IMR-90 (cell line): ENCODE data around the gene ACOX1. TPM values are rescaled to one million over a fixed set of nuclear protein-coding genes. Genes with fewer than 3 reads are reported as not detected.

Experiments used
- ATAC-seq: fragments of 200-7000 bp; cut with Tn5 transposase; 2 replicates; pipeline ENCODE4 v1.9.1; 2020; ENCODE audit warnings: low read depth, mild to moderate bottlenecking, moderate library complexity
- BruUV-seq: library from RNA; stranded (reverse); fragments of 400-500 nt; replicated peaks from 2 replicates; lab custom pipeline; 2021; lab: Mats Ljungman, UMichigan
- CTCF ChIA-PET: fragments of 300-600 bp; formaldehyde crosslinking; extraction: SDS; loops from one replicate; lab custom pipeline; 2021; ENCODE audit warnings: antibody characterized with exemption; lab: Yijun Ruan, JAX
- POLR2A ChIA-PET: fragments of 300-600 bp; sonication (Branson Sonifier 250); formaldehyde crosslinking; loops from one replicate; lab custom pipeline; 2022; ENCODE audit warnings: antibody characterized with exemption; ENCODE audit not compliant: unreplicated experiment; lab: Charles Lee
- DNase-seq: peaks from one replicate; pipeline ENCODE4 v3.0.0; 2013
- H2AFZ ChIP-seq: replicated peaks from 2 replicates; pipeline ENCODE3; 2013; ENCODE audit warnings: low read length, mild to moderate bottlenecking; ENCODE audit not compliant: poor library complexity
- H2AK5ac ChIP-seq: 2 replicates; pipeline ENCODE4 v1.6.1; 2013; ENCODE audit warnings: low read depth, low read length, inconsistent platforms
- H2AK9ac ChIP-seq: replicated peaks from 2 replicates; pipeline ENCODE3; 2013; ENCODE audit warnings: mild to moderate bottlenecking, low read depth, low read length, moderate library complexity; ENCODE audit not compliant: poor library complexity
- H2BK120ac ChIP-seq: 2 replicates; pipeline ENCODE4 v1.6.1; 2013; ENCODE audit warnings: low read depth, low read length, inconsistent platforms
- H2BK15ac ChIP-seq: 3 replicates; pipeline ENCODE4 v1.6.1; 2013; ENCODE audit warnings: low read depth, low read length, inconsistent platforms
- H2BK20ac ChIP-seq: 2 replicates; pipeline ENCODE4 v1.6.1; 2013; ENCODE audit warnings: low read depth, mild to moderate bottlenecking, inconsistent platforms, low read length, moderate library complexity
- H2BK5ac ChIP-seq: 2 replicates; pipeline ENCODE4 v1.6.1; 2013; ENCODE audit warnings: mild to moderate bottlenecking, low read depth, low read length, inconsistent platforms; ENCODE audit not compliant: poor library complexity, severe bottlenecking
- H3K14ac ChIP-seq: replicated peaks from 2 replicates; pipeline ENCODE4 v1.6.1; 2013; ENCODE audit warnings: low read depth, low read length, inconsistent platforms
- H3K18ac ChIP-seq: 2 replicates; pipeline ENCODE4 v1.6.1; 2013; ENCODE audit warnings: low read depth, low read length, control low read depth
- H3K23ac ChIP-seq: 2 replicates; pipeline ENCODE4 v1.6.1; 2013; ENCODE audit warnings: low read depth, low read length, inconsistent platforms
- H3K27ac ChIP-seq: 2 replicates; pipeline ENCODE4 v1.5.1; 2013; ENCODE audit warnings: mild to moderate bottlenecking, control low read depth, low read length; ENCODE audit not compliant: insufficient read depth
- H3K27me3 ChIP-seq: 2 replicates; pipeline ENCODE4 v1.6.1; 2013; ENCODE audit warnings: low read length; ENCODE audit not compliant: control insufficient read depth, insufficient read depth
- H3K36me3 ChIP-seq: 2 replicates; pipeline ENCODE4 v1.6.1; 2013; ENCODE audit warnings: low read length, mixed read lengths; ENCODE audit not compliant: control insufficient read depth, insufficient read depth
- H3K4ac ChIP-seq: 2 replicates; pipeline ENCODE4 v1.6.1; 2013; ENCODE audit warnings: low read depth, low read length, inconsistent platforms
- H3K4me1 ChIP-seq: 2 replicates; pipeline ENCODE4 v1.6.1; 2013; ENCODE audit warnings: low read length, mixed read lengths; ENCODE audit not compliant: control insufficient read depth, insufficient read depth
- H3K4me2 ChIP-seq: 2 replicates; pipeline ENCODE4 v1.6.1; 2013; ENCODE audit warnings: low read depth, mild to moderate bottlenecking, control low read depth, low read length, moderate library complexity
- H3K4me3 ChIP-seq: 2 replicates; pipeline ENCODE4 v1.5.1; 2013; ENCODE audit warnings: low read depth, mild to moderate bottlenecking, control low read depth, low read length, moderate library complexity; ENCODE audit not compliant: insufficient read depth
- H3K56ac ChIP-seq: 2 replicates; pipeline ENCODE4 v1.6.1; 2013; ENCODE audit warnings: low read length, inconsistent platforms; ENCODE audit not compliant: insufficient read depth; ENCODE audit errors: extremely low read depth
- H3K79me1 ChIP-seq, 2 experiments: 2 replicates each; pipeline ENCODE4 v1.6.1; 2013; ENCODE audit warnings: low read length in 2 of 2, inconsistent platforms in 1 of 2, low read depth in 1 of 2
- H3K9ac ChIP-seq: 2 replicates; pipeline ENCODE4 v1.6.1; 2013; ENCODE audit warnings: low read depth, low read length, control low read depth
- H3K9me1 ChIP-seq: 2 replicates; pipeline ENCODE4 v1.6.1; 2013; ENCODE audit warnings: low read length, inconsistent platforms; ENCODE audit not compliant: insufficient read depth
- H3K9me3 ChIP-seq: 2 replicates; pipeline ENCODE4 v1.6.1; 2013; ENCODE audit warnings: low read length; ENCODE audit not compliant: control insufficient read depth, insufficient read depth
- H4K20me1 ChIP-seq: 2 replicates; pipeline ENCODE4 v1.6.1; 2013; ENCODE audit warnings: low read length, inconsistent platforms; ENCODE audit not compliant: insufficient read depth
- H4K5ac ChIP-seq: 2 replicates; pipeline ENCODE4 v1.6.1; 2013; ENCODE audit warnings: mild to moderate bottlenecking, low read depth, low read length, control low read depth
- H4K8ac ChIP-seq, 2 experiments: 2 replicates each; pipeline ENCODE4 v1.6.1; 2013; ENCODE audit warnings: low read depth in 2 of 2, low read length in 2 of 2, control low read depth in 1 of 2, inconsistent platforms in 1 of 2
- H4K91ac ChIP-seq: 2 replicates; pipeline ENCODE4 v1.6.1; 2013; ENCODE audit warnings: low read depth, low read length, inconsistent platforms; ENCODE audit not compliant: insufficient read depth
- BHLHE40 ChIP-seq: fragments of 150-350 bp; IDR thresholded peaks from 2 replicates; pipeline ENCODE4 v1.6.1; 2016; ENCODE audit warnings: mild to moderate bottlenecking, low read depth, low read length
- CHD1 ChIP-seq: IDR thresholded peaks from 2 replicates; pipeline ENCODE4 v1.6.1; 2012; ENCODE audit warnings: low read depth, low read length, improper control_type of control experiment
- CTCF ChIP-seq: conservative IDR thresholded peaks from 2 replicates; pipeline ENCODE4 v1.5.1; 2012; ENCODE audit warnings: mild to moderate bottlenecking, low read depth, low read length, improper control_type of control experiment
- MAFK ChIP-seq: IDR thresholded peaks from 2 replicates; pipeline ENCODE4 v1.6.1; 2012; ENCODE audit warnings: low read depth, low read length, improper control_type of control experiment
- NFE2L2 ChIP-seq: fragments of 150-350 bp; IDR thresholded peaks from 2 replicates; pipeline ENCODE4 v1.6.1; 2016; ENCODE audit warnings: low read depth, mild to moderate bottlenecking, low read length
- RAD21 ChIP-seq: IDR thresholded peaks from 2 replicates; pipeline ENCODE4 v1.6.1; 2012; ENCODE audit warnings: low read length, improper control_type of control experiment
- SMC3 ChIP-seq: fragments of 150-350 bp; IDR thresholded peaks from 2 replicates; pipeline ENCODE4 v1.6.1; 2016; ENCODE audit warnings: low read depth, mild to moderate bottlenecking, antibody characterized with exemption, low read length, moderate library complexity
- WGBS, 2 experiments: methylation state at CpG; one replicate each; pipeline versions ENCODE4 v1.1.5 to v1.1.7; 2013; ENCODE audit warnings: missing lambda C conversion rate in 2 of 2; ENCODE audit not compliant: insufficient read length in 1 of 2; ENCODE audit errors: extremely low coverage in 2 of 2; 5-methylcytosine and 5-hydroxymethylcytosine counted together
- dilution Hi-C: fragments of 300-500 bp; cut with HindIII; formaldehyde crosslinking; loops from one replicate; pipeline ENCODE4 v1.14.3; 2018; ENCODE audit warnings: low sequenced_read_pairs; ENCODE audit not compliant: unreplicated experiment
- in situ Hi-C: fragments of 300-500 bp; cut with MboI; formaldehyde crosslinking; loops from 3 replicates; pipeline ENCODE4 v1.14.3; 2019; ENCODE audit warnings: low sequenced_read_pairs, inconsistent platforms, mixed read lengths
- intact Hi-C: fragments of 100-400 bp; cut with micrococcal nuclease; formaldehyde crosslinking; loops from 2 replicates; pipeline ENCODE4 v1.10.0; 2022
- polyA plus RNA-seq, 3 experiments: library from polyadenylated mRNA; depleted of rRNA; stranded (reverse); fragments of >200 nt; gene quantifications; 2 replicates each; pipeline ENCODE4 v1.2.3, GENCODE V29; 2012; ENCODE audit warnings: low replicate concordance in 1 of 3
- total RNA-seq: library from RNA; depleted of rRNA; stranded (reverse); fragments of >200 nt; gene quantifications from 2 replicates; pipeline ENCODE4 v1.2.3, GENCODE V29; 2012

The ACOX1 gene
- total and polyA plus RNA-seq, 2 of the 4 experiments (the other 2 are of a cell fraction), result 16.1 to 94.8 TPM

DNA sequence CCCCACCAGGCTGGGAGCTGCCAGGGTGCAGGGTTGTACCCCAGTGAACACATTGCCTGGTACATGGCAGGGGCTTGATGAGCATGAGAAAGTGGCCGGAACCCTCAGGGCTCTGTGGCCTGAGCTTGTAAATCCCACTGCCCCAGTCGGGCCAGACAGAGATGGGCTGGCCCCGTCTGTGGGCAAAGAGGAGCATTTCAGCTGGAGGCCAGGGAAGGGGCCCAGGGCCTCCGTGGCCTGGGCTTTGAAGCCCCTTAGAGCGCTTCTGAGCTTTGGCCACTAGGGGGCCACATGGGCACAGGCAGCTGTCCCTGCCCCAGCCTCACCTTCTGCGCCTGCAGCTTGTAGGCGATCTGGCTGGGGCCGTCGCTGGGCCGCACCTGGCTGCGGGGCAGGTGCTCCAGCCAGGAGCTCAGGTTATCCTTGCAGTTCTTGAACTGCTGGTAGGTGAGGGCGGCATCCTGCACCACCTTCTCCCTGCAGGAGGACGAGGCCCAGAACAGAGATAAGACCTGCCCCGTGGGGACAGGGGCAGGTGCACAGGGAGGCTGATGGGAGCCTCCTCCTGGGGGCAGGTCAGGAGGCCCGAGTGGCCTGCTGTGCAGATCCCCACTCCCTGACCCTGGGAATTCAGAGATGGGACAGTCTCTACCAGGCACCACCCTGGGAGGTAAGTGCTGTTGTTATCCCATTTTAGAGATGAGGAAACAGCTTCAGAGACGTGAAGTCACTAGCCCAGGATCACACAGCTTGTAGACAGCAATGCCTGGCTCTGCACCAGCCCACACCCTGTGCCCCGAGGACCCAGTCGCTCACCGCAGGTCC lies 35.3 kb upstream of the ACOX1 start:
- no peak overlapping the region for H4K5ac ChIP-seq
- ChIA-PET CTCF (interaction anchor here (0.9 to 1.2 kb wide), 9 partner anchors 9 to 265 kb away, joined by 3 to 6 read pairs (median 3); partner anchors contain the start of genes MRPL38, SRP68 and WBP2), POLR2A (no interaction called here)
- ATAC-seq (peak; percentile 99), DNase-seq (peak; percentile 58)
- H3K27ac ChIP-seq, result no peak overlapping the region
- H2BK120ac ChIP-seq, result no peak overlapping the region
- no peak overlapping the region for H3K56ac ChIP-seq
- no peak overlapping the region for H2BK15ac ChIP-seq
- dilution Hi-C loops (no loop called here), in situ Hi-C loops (loop anchor here (10.0 kb wide), 1 partner anchor 280 kb away; no protein-coding TSS in a partner anchor), intact Hi-C loops (loop anchor here (1.0 kb wide), 1 partner anchor 133 kb away; no protein-coding TSS in a partner anchor)
- H3K4ac ChIP-seq, result 0 out of 2 replicates have a peak overlapping the region, but pooled peaks have one; percentile 51
- H2AK9ac ChIP-seq, result peak overlapping the region; percentile 23
- H2AK5ac ChIP-seq, result peak overlapping the region; percentile 56; the same call in 1 of the 2 replicates
- H4K8ac ChIP-seq, result no peak overlapping the region; a peak in 1 of 4 replicates
- peaks cover 7% of the 10 kb centered on the region for H3K4me1 ChIP-seq
- H3K4me3 ChIP-seq, result no peak overlapping the region
- H3K27me3 ChIP-seq, result peaks cover 22% of the 10 kb centered on the region; the same call in 1 of the 2 replicates
- H3K9me3 ChIP-seq, result no peaks in the 10 kb centered on the region
- no peak for TF ChIP-seq CHD1
- TF ChIP-seq NFE2L2, result no peak
- TF ChIP-seq CTCF, result peak; percentile 82
- TF ChIP-seq RAD21, result peak; percentile 79
- no peak for TF ChIP-seq BHLHE40
- TF ChIP-seq MAFK, result no peak
- TF ChIP-seq SMC3, result peak; percentile 62
- no peaks in the 10 kb centered on the region for H3K79me1 ChIP-seq
- peak overlapping the region; percentile 15; the same call in 1 of the 2 replicates for H3K14ac ChIP-seq
- H3K9ac ChIP-seq, result no peak overlapping the region
- H3K4me2 ChIP-seq, result no peak overlapping the region
- no peaks in the 10 kb centered on the region for H3K36me3 ChIP-seq
- H3K9me1 ChIP-seq, result no peaks in the 10 kb centered on the region
- peak overlapping the region; percentile 83 for H2AFZ ChIP-seq
- 31% methylated on average over 12 of the region's 19 CpGs; no CpG with 5 or more reads in 1 of the 2 experiments for WGBS, 2 experiments
- H2BK20ac ChIP-seq, result no peak overlapping the region
- BruUV-seq, result no TSS peak
- H2BK5ac ChIP-seq, result no peak overlapping the region
- H4K20me1 ChIP-seq, result no peaks in the 10 kb centered on the region
- H3K18ac ChIP-seq, result no peak overlapping the region
- no peak overlapping the region for H4K91ac ChIP-seq
- no peak overlapping the region for H3K23ac ChIP-seq
